Psoas muscle (tissue), 8 donors: Measurements from ENCODE around the gene MCHR1. TPM values are rescaled to one million over a fixed set of nuclear protein-coding genes. Genes with fewer than 3 reads are reported as not detected.

Source experiments
- ATAC-seq, 4 donors: fragments of 200-7000 bp; cut with Tn5 transposase; one replicate each; pipeline ENCODE4 v1.9.1; 2020; ENCODE audit warnings: moderate library complexity in 3 of 4, mild to moderate bottlenecking in 2 of 4
- DNase-seq, 2 donors: peaks; one replicate each; pipeline ENCODE4 v3.0.0-alpha.2; 2020
- H3K27ac ChIP-seq: fragments of 200-600 bp; one replicate; pipeline ENCODE4 v1.8.0; 2022
- H3K27me3 ChIP-seq, 3 donors: fragments of 200-600 bp in 1 of 3; one replicate each; pipeline versions ENCODE4 v1.6.1 to v1.8.0; 2013 to 2022; ENCODE audit warnings: low read length in 2 of 3, mild to moderate bottlenecking in 2 of 3, moderate library complexity in 1 of 3; ENCODE audit not compliant: insufficient read depth in 3 of 3
- H3K36me3 ChIP-seq, 2 donors: fragments of 200-600 bp in 1 of 2; one replicate each; pipeline versions ENCODE4 v1.6.1 to v1.8.0; 2013 to 2022; ENCODE audit warnings: low read depth in 1 of 2, mild to moderate bottlenecking in 1 of 2, moderate library complexity in 1 of 2; ENCODE audit not compliant: insufficient read depth in 1 of 2
- H3K4me1 ChIP-seq: fragments of 200-600 bp; one replicate; pipeline ENCODE4 v1.8.0; 2022
- H3K4me3 ChIP-seq: fragments of 200-600 bp; one replicate; pipeline ENCODE4 v1.8.0; 2022; ENCODE audit warnings: mild to moderate bottlenecking
- H3K9me3 ChIP-seq: fragments of 200-600 bp; one replicate; pipeline ENCODE4 v1.8.0; 2022
- CTCF ChIP-seq: fragments of 200-600 bp; IDR thresholded peaks from one replicate; pipeline ENCODE4 v1.8.0; 2022; ENCODE audit warnings: antibody characterized with exemption
- WGBS, 3 donors: extraction: QIAGEN DNeasy Blood & Tissue Kit; methylation state at CpG; one replicate each; pipeline versions ENCODE4 v1.1.6 to v1.1.7; 2013; 5-methylcytosine and 5-hydroxymethylcytosine counted together
- intact Hi-C, 2 donors: fragments of 100-400 bp; cut with DNase I; formaldehyde crosslinking; loops; one replicate each; pipeline versions ENCODE4 v1.11.0 to v1.14.2; 2022
- polyA plus RNA-seq, 3 donors: library from polyadenylated mRNA; stranded (reverse); fragments of 200-250 nt; gene quantifications; one replicate each; pipeline ENCODE4 v1.2.3, GENCODE V29; 2013
- total RNA-seq, 4 donors: library from RNA; stranded (reverse); fragmentation: NEBNext Ultra II Directional in 2 of 4; extraction: Animal tissue kit (Norgen Biotek cat#: 25700) in 2 of 4; gene quantifications; one replicate each; pipeline versions ENCODE4 v1.2.1 to v1.2.4, GENCODE V29; 2021 to 2023
- donor health status: healthy with polysubstance abuse.
- donor health status: DM: no; HTN: no; CAD: no; lungs with moderate emphysema.
- donor health status: Bipolar disorder and iron deficiency.
- donor health status: healthy.
- donor health status: DM: yes; HTN: yes; CAD: no.
- donor health status: DM: no; HTN: no; CAD: no.
- donor health status: DM: no; HTN: no; CAD: no.
- donor health status: DM: yes; HTN: yes; CAD: no.

The MCHR1 gene
- total and polyA plus RNA-seq, 7 donors = 0.04 to 1.2 (median 0.15) TPM; not detected in 3

- no peaks in the 10 kb centered on the region for H3K9me3 ChIP-seq
- no peak for TF ChIP-seq CTCF
- peak overlapping the region; percentile 89 for H3K27ac ChIP-seq
- ATAC-seq (no peak), DNase-seq (peak in 1 of 2 donors; percentile 51)
- no peaks in the 10 kb centered on the region for H3K36me3 ChIP-seq
- H3K4me1 ChIP-seq = peaks cover 39% of the 10 kb centered on the region
- peak overlapping the region; percentile 93 for H3K4me3 ChIP-seq
- intact Hi-C loops = loop anchor here (5.0 kb wide), 2 partner anchors 108 to 123 kb away; no protein-coding TSS in a partner anchor
- WGBS, 3 donors = 9 to 19% (median 12%) methylated on average over 21 of the region's 21 CpGs
- H3K27me3 ChIP-seq = no peaks in the 10 kb centered on the region
Observed at GRCh38 chr22:40635043-40635939, 44.0 kb upstream of the MCHR1 start.

- DNase-seq (peak in 1 of 2 donors; percentile 57), ATAC-seq (peak; percentile 20 to 45 (median 28))
- H3K4me1 ChIP-seq = peaks cover 32% of the 10 kb centered on the region
- peak overlapping the region; percentile 93 for H3K4me3 ChIP-seq
- peak overlapping the region; percentile 89 for H3K27ac ChIP-seq
- no peaks in the 10 kb centered on the region for H3K36me3 ChIP-seq
- WGBS, 3 donors = 0 to 2% (median 1%) methylated on average over 20 to 31 of the region's 31 CpGs
- no peaks in the 10 kb centered on the region for H3K27me3 ChIP-seq
- H3K9me3 ChIP-seq = no peaks in the 10 kb centered on the region
- no peak for TF ChIP-seq CTCF
- intact Hi-C loops = loop anchor here (5.0 kb wide), 2 partner anchors 109 to 124 kb away; no protein-coding TSS in a partner anchor
Observed at GRCh38 chr22:40635940-40636379, 43.3 kb upstream of the MCHR1 start.

GRCh38 chr22:40636380-40637182 is 42.7 kb upstream of the MCHR1 start, which contains the start of gene MRTFA:
Gene MRTFA, minus strand, starts transcription at chr22:40636719.
- peak within 1 kb of the TSS; percentile 93 for H3K4me3 ChIP-seq
- ATAC-seq (peak; percentile 94 to 97 (median 95)), DNase-seq (peak; percentile 100)
- no peaks in the 10 kb centered on the region for H3K36me3 ChIP-seq
- H3K9me3 ChIP-seq = no peaks in the 10 kb centered on the region
- WGBS, 3 donors = 0 to 1% (median 1%) methylated on average over 72 to 82 of the region's 82 CpGs
- H3K4me1 ChIP-seq = peaks cover 26% of the 10 kb centered on the region
- intact Hi-C loops = loop anchor here (5.0 kb wide), 2 partner anchors 109 to 124 kb away; no protein-coding TSS in a partner anchor
- H3K27ac ChIP-seq = peak within 1 kb of the TSS; percentile 89
- no peaks in the 10 kb centered on the region for H3K27me3 ChIP-seq
- TF ChIP-seq CTCF = no peak

- DNase-seq = peak; percentile 38 to 60
- H3K27me3 ChIP-seq = no peaks in the 10 kb centered on the region
- H3K4me3 ChIP-seq = peak overlapping the region; percentile 93
- ATAC-seq = peak; percentile 24 to 67 (median 55)
- intact Hi-C loops = loop anchor here (5.0 kb wide), 2 partner anchors 110 to 125 kb away; no protein-coding TSS in a partner anchor
- no peak for TF ChIP-seq CTCF
- H3K27ac ChIP-seq = peak overlapping the region; percentile 89
- 19 to 21% (median 21%) methylated on average over 46 of the region's 46 CpGs for WGBS, 3 donors
- no peaks in the 10 kb centered on the region for H3K36me3 ChIP-seq
- H3K4me1 ChIP-seq = peaks cover 26% of the 10 kb centered on the region
- H3K9me3 ChIP-seq = no peaks in the 10 kb centered on the region
Observed at GRCh38 chr22:40637183-40638150, 41.8 kb upstream of the MCHR1 start.
